H9 (cell line): ENCODE results near the gene ACOT11. TPM values are rescaled to one million over a fixed set of nuclear protein-coding genes. Genes with fewer than 3 reads are reported as not detected.

Source experiments
- DNase-seq: peaks from one replicate; pipeline ENCODE4 v3.0.0-alpha.2; 2017
- H2AFZ ChIP-seq: one replicate; pipeline ENCODE4 v1.6.1; 2013; ENCODE audit warnings: mild to moderate bottlenecking, low read length, control low read depth, moderate library complexity
- H2AK5ac ChIP-seq: 2 replicates; pipeline ENCODE4 v1.6.1; 2013; ENCODE audit warnings: low read length, control low read depth, mixed read lengths; ENCODE audit not compliant: insufficient read length
- H2BK120ac ChIP-seq: one replicate; pipeline ENCODE4 v1.6.1; 2013; ENCODE audit warnings: low read depth, mild to moderate bottlenecking, low read length, control low read depth, inconsistent platforms; ENCODE audit not compliant: poor library complexity, severe bottlenecking
- H2BK12ac ChIP-seq: 2 replicates; pipeline ENCODE4 v1.6.1; 2013; ENCODE audit warnings: low read length, control low read depth, mixed read lengths, low read depth; ENCODE audit not compliant: insufficient read length
- H2BK15ac ChIP-seq: 2 replicates; pipeline ENCODE4 v1.6.1; 2013; ENCODE audit warnings: low read depth, low read length, control low read depth
- H2BK20ac ChIP-seq: one replicate; pipeline ENCODE4 v1.6.1; 2013; ENCODE audit warnings: low read depth, mild to moderate bottlenecking, low read length, control low read depth, inconsistent platforms; ENCODE audit not compliant: poor library complexity, severe bottlenecking
- H2BK5ac ChIP-seq: 2 replicates; pipeline ENCODE4 v1.6.1; 2013; ENCODE audit warnings: low read length, control low read depth, mixed read lengths; ENCODE audit not compliant: insufficient read length
- H3K14ac ChIP-seq: 2 replicates; pipeline ENCODE4 v1.6.1; 2013; ENCODE audit warnings: low read length, control low read depth; ENCODE audit not compliant: insufficient read depth
- H3K18ac ChIP-seq: 2 replicates; pipeline ENCODE4 v1.6.1; 2013; ENCODE audit warnings: low read depth, mild to moderate bottlenecking, mixed read lengths, low read length, control low read depth; ENCODE audit not compliant: insufficient read length
- H3K23ac ChIP-seq: 2 replicates; pipeline ENCODE4 v1.6.1; 2013; ENCODE audit warnings: low read length, control low read depth, mixed read lengths, low read depth; ENCODE audit not compliant: insufficient read length
- H3K23me2 ChIP-seq: 2 replicates; pipeline ENCODE4 v1.6.1; 2013; ENCODE audit warnings: low read depth, mild to moderate bottlenecking, mixed read lengths, low read length, control low read depth; ENCODE audit not compliant: insufficient read length, poor library complexity, severe bottlenecking
- H3K27ac ChIP-seq: 2 replicates; pipeline ENCODE4 v1.5.1; 2013; ENCODE audit warnings: low read length, control low read depth, mixed read lengths, low read depth; ENCODE audit not compliant: insufficient read length
- H3K27me3 ChIP-seq: 2 replicates; pipeline ENCODE4 v1.6.1; 2013; ENCODE audit warnings: low read length, control low read depth, inconsistent platforms; ENCODE audit not compliant: insufficient read depth
- H3K4ac ChIP-seq: 2 replicates; pipeline ENCODE4 v1.6.1; 2013; ENCODE audit warnings: low read depth, mild to moderate bottlenecking, control low read depth, inconsistent platforms, low read length, moderate library complexity
- H3K4me1 ChIP-seq: 2 replicates; pipeline ENCODE4 v1.6.1; 2013; ENCODE audit warnings: low read length, control low read depth, inconsistent platforms; ENCODE audit not compliant: insufficient read depth
- H3K4me2 ChIP-seq: 2 replicates; pipeline ENCODE4 v1.6.1; 2013; ENCODE audit warnings: low read length, control low read depth, mixed read lengths; ENCODE audit not compliant: insufficient read length, insufficient read depth
- H3K56ac ChIP-seq: 2 replicates; pipeline ENCODE4 v1.6.1; 2013; ENCODE audit warnings: low read depth, mild to moderate bottlenecking, mixed read lengths, low read length, control low read depth; ENCODE audit not compliant: insufficient read length
- H3K79me1 ChIP-seq: 2 replicates; pipeline ENCODE4 v1.6.1; 2013; ENCODE audit warnings: low read depth, mild to moderate bottlenecking, moderate library complexity, low read length, control low read depth, inconsistent platforms; ENCODE audit not compliant: insufficient read depth, poor library complexity, severe bottlenecking
- H3K79me2 ChIP-seq: 2 replicates; pipeline ENCODE4 v1.6.1; 2013; ENCODE audit warnings: low read length, control low read depth, inconsistent platforms; ENCODE audit not compliant: insufficient read depth
- H3K9ac ChIP-seq: 2 replicates; pipeline ENCODE4 v1.6.1; 2013; ENCODE audit warnings: low read length, control low read depth, mixed read lengths; ENCODE audit not compliant: insufficient read length; ENCODE audit errors: extremely low read depth
- H3K9me3 ChIP-seq: one replicate; pipeline ENCODE4 v1.6.1; 2013; ENCODE audit warnings: low read depth, low read length, inconsistent platforms; ENCODE audit not compliant: control insufficient read depth
- H3T11ph ChIP-seq: one replicate; pipeline ENCODE4 v1.6.1; 2013; ENCODE audit warnings: mild to moderate bottlenecking, low read length, control low read depth, inconsistent platforms
- H4K20me1 ChIP-seq: one replicate; pipeline ENCODE4 v1.6.1; 2013; ENCODE audit not compliant: control insufficient read depth, insufficient read length, insufficient read depth
- H4K5ac ChIP-seq: 2 replicates; pipeline ENCODE4 v1.6.1; 2013; ENCODE audit warnings: low read depth, mild to moderate bottlenecking, mixed read lengths, low read length, control low read depth; ENCODE audit not compliant: insufficient read length
- H4K8ac ChIP-seq: replicated peaks from 2 replicates; pipeline ENCODE4 v1.6.1; 2013; ENCODE audit warnings: low read length, control low read depth, mixed read lengths, low read depth; ENCODE audit not compliant: insufficient read length
- H4K91ac ChIP-seq: 2 replicates; pipeline ENCODE4 v1.6.1; 2013; ENCODE audit warnings: low read depth, mild to moderate bottlenecking, moderate library complexity, mixed read lengths, low read length, control low read depth; ENCODE audit not compliant: insufficient read length
- H3K27ac Mint-ChIP-seq, 3 experiments: 2 replicates in 2 of 3; 3 replicates in 1 of 3; pipeline ENCODE4 v1.8.0; 2020 to 2021; ENCODE audit warnings: mixed read lengths in 3 of 3, mild to moderate bottlenecking in 1 of 3, moderate library complexity in 1 of 3
- H3K27me3 Mint-ChIP-seq: 2 replicates; pipeline ENCODE4 v1.8.0; 2021; ENCODE audit warnings: low read depth, mild to moderate bottlenecking, moderate library complexity, mixed read lengths
- H3K36me3 Mint-ChIP-seq, 3 experiments: 2 replicates in 2 of 3; 3 replicates in 1 of 3; pipeline ENCODE4 v1.8.0; 2020 to 2021; ENCODE audit warnings: low read depth in 3 of 3, mixed read lengths in 3 of 3; ENCODE audit not compliant: insufficient read depth in 1 of 3
- H3K4me1 Mint-ChIP-seq, 2 experiments: 2 replicates each; pipeline ENCODE4 v1.8.0; 2020; ENCODE audit warnings: mixed read lengths in 2 of 2
- H3K4me3 Mint-ChIP-seq, 2 experiments: 2 replicates in 1 of 2; 3 replicates in 1 of 2; pipeline ENCODE4 v1.8.0; 2020 to 2021; ENCODE audit warnings: mild to moderate bottlenecking in 2 of 2, mixed read lengths in 2 of 2, moderate library complexity in 1 of 2
- H3K9me3 Mint-ChIP-seq, 2 experiments: 2 replicates in 1 of 2; 3 replicates in 1 of 2; pipeline ENCODE4 v1.8.0; 2020; ENCODE audit warnings: mild to moderate bottlenecking in 2 of 2, mixed read lengths in 2 of 2, moderate library complexity in 1 of 2
- WGBS: extraction: QIAGEN DNeasy Blood & Tissue Kit; methylation state at CpG from one replicate; pipeline ENCODE4 v1.1.7; 2013; ENCODE audit warnings: missing lambda C conversion rate, low lambda C conversion rate, mixed read lengths; ENCODE audit not compliant: insufficient read length; ENCODE audit errors: extremely low coverage; 5-methylcytosine and 5-hydroxymethylcytosine counted together
- total RNA-seq: library from RNA; stranded (reverse); gene quantifications from 2 replicates; pipeline ENCODE4 v1.2.1, GENCODE V29; 2021
- TF ChIP-seq, protein P1 (sequence below): fragments of 200-600 bp; sonication (generic); conservative IDR thresholded peaks from 3 replicates; pipeline ENCODE4 v1.8.0; 2021; ENCODE audit warnings: antibody characterized with exemption, mild to moderate bottlenecking

The ACOT11 gene
- total RNA-seq, 1 experiment from 2014 or later = 4.0 TPM

DNA sequence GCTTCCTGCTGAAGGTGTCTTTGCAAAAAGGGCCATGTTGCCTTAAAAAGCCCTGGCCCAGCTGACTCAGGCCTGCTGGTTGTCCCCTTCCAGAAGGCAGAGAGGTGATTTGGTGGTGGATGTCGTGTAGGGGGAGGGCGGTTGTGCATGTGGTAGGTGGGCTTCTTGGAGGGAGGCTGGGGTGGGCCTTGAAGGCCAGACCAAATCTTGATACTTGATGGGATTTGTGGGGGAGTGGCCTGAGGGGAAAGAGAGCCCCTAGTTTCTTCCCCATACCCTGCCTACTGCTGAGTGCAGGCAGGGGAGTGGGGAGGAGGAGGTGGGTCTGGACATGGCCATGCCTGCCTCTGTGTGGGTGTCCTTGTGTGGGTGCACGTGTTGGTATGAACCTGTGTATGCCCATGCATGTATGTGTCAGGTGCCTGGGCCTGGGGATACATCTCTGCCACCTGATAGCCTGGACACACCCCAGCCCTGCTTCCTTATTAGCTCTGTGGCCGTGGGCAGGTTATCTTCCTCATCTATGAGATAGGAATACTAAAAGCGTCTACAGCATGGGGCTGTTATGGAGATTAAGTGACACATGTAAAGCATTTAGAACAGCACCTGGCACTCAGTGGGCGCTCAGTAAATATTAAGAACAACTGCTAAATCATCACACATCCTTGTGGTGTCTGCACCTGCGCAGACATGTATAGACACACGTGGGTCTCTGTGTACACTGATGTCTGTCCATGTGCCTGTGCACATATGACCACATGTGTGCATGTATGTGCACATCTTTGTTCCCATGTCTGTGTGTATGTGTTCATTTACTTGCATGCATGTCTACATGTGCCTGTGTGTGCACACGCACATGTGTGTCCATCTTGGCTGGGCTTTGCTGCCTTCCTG is 58.3 kb downstream of the ACOT11 start:
- Histone ChIP-seq H2BK12ac (no peak overlapping the region), H3K4me2 (no peak overlapping the region), H3K27me3 (no peaks in the 10 kb centered on the region), H3T11ph (no peak overlapping the region), H2BK15ac (no peak overlapping the region), H2BK5ac (no peak overlapping the region), H3K79me2 (no peaks in the 10 kb centered on the region), H3K23ac (no peak overlapping the region), H3K56ac (no peak overlapping the region), H4K8ac (no peak overlapping the region), H3K14ac (no peak overlapping the region), H3K18ac (no peak overlapping the region), H2AFZ (no peak overlapping the region), H4K20me1 (no peaks in the 10 kb centered on the region), H4K91ac (no peak overlapping the region), H2BK120ac (no peak overlapping the region), H3K4me1 (no peaks in the 10 kb centered on the region; the same call in 1 of the 2 replicates), H3K79me1 (no peaks in the 10 kb centered on the region), H3K23me2 (no peaks in the 10 kb centered on the region), H3K27ac (no peak overlapping the region), H3K9ac (no peak overlapping the region), H3K9me3 (no peaks in the 10 kb centered on the region), H2AK5ac (no peak overlapping the region), H3K4ac (no peak overlapping the region), H2BK20ac (no peak overlapping the region), H4K5ac (no peak overlapping the region)
- no CpG with 5 or more reads among the region's 9 CpGs for WGBS
- Mint-ChIP-seq H3K4me3 (no peak overlapping the region), H3K36me3 (no peaks in the 10 kb centered on the region; a peak in 2 of 7 replicates), H3K27me3 (peaks cover 1% of the 10 kb centered on the region; the same call in 1 of the 2 replicates), H3K27ac (peak overlapping the region; percentile 31 to 79 (median 51); a peak in 4 of 7 replicates), H3K9me3 (no peaks in the 10 kb centered on the region), H3K4me1 (peaks cover 15 to 29% of the 10 kb centered on the region in 2 experiments)
- DNase-seq = no peak
- TF ChIP-seq, protein P1, sequence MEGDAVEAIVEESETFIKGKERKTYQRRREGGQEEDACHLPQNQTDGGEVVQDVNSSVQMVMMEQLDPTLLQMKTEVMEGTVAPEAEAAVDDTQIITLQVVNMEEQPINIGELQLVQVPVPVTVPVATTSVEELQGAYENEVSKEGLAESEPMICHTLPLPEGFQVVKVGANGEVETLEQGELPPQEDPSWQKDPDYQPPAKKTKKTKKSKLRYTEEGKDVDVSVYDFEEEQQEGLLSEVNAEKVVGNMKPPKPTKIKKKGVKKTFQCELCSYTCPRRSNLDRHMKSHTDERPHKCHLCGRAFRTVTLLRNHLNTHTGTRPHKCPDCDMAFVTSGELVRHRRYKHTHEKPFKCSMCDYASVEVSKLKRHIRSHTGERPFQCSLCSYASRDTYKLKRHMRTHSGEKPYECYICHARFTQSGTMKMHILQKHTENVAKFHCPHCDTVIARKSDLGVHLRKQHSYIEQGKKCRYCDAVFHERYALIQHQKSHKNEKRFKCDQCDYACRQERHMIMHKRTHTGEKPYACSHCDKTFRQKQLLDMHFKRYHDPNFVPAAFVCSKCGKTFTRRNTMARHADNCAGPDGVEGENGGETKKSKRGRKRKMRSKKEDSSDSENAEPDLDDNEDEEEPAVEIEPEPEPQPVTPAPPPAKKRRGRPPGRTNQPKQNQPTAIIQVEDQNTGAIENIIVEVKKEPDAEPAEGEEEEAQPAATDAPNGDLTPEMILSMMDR = no peak
